ENCODE measurements around the gene PASK.

Gene PASK

DNA sequence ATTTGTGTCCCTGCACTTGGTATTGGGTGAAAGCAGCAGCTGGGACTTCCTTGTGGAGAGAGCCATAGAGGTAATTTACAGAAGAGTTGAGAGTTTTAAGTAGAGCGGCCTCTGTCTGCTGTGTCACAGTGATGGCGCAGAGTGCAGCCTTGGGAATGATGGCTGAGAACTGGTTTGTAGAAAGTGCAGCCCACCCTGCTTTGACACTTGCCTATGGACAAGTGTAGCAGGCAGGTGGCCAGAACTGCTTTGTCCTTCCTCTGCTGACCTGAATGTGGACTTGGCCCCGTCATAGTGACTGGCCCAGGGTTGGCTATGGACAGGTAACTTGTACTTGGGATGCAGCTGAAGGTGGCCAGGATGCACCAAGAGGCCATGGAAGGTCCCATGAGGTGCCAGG is 32.9 kb upstream of the PASK start:
- TF ChIP-seq TCF12 (IDR thresholded peaks at IDR 0.05; ENCODE audit: low read depth) (no peak), EP300 (IDR thresholded peaks at IDR 0.05; ENCODE audit: borderline replicate concordance) (no peak), CEBPB (IDR thresholded peaks at IDR 0.05) (no peak), FOXM1 (IDR thresholded peaks at IDR 0.05; ENCODE audit: borderline replicate concordance, low read depth) (no peak), CREB1 (IDR thresholded peaks at IDR 0.05; ENCODE audit: low read depth) (no peak), MAX (IDR thresholded peaks at IDR 0.05) (no peak)
- TF ChIP-seq, protein P1, sequence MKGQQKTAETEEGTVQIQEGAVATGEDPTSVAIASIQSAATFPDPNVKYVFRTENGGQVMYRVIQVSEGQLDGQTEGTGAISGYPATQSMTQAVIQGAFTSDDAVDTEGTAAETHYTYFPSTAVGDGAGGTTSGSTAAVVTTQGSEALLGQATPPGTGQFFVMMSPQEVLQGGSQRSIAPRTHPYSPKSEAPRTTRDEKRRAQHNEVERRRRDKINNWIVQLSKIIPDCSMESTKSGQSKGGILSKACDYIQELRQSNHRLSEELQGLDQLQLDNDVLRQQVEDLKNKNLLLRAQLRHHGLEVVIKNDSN (IDR thresholded peaks at IDR 0.05), result no peak

DNA sequence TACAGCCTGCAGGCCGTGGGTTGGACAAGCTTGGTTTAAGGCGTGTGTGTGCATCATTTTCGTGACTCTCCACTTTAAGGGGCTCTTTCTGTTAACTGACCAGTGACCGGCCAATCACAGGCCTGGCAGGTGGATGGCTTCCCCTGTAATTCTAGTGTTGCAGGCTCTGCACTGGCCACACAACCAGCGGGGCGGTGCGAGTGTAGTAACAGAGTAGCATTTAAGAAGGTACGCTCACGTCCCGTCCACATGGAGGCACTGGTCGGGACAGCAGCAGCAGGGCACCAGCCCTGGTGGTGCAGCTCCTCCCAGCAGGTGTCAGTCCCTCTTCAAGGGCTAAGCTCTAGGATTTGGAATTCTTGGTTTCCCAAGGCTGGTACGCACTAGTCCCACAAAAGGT is 31.2 kb upstream of the PASK start:
- TF ChIP-seq TEAD4 (IDR thresholded peaks at IDR 0.05) (no peak), EGR1 (IDR thresholded peaks at IDR 0.05) (no peak), TAF1 (IDR thresholded peaks at IDR 0.05; ENCODE audit: low read depth) (no peak), MAX (IDR thresholded peaks at IDR 0.05) (no peak), NFIC (IDR thresholded peaks at IDR 0.05) (no peak), CREB1 (IDR thresholded peaks at IDR 0.05; ENCODE audit: low read depth) (no peak), EP300 (IDR thresholded peaks at IDR 0.05; ENCODE audit: borderline replicate concordance) (no peak), CEBPB (IDR thresholded peaks at IDR 0.05) (no peak), RAD21 (IDR thresholded peaks at IDR 0.05; ENCODE audit: low read depth) (no peak), FOXM1 (IDR thresholded peaks at IDR 0.05; ENCODE audit: borderline replicate concordance, low read depth) (no peak)
- TF ChIP-seq, protein P2, sequence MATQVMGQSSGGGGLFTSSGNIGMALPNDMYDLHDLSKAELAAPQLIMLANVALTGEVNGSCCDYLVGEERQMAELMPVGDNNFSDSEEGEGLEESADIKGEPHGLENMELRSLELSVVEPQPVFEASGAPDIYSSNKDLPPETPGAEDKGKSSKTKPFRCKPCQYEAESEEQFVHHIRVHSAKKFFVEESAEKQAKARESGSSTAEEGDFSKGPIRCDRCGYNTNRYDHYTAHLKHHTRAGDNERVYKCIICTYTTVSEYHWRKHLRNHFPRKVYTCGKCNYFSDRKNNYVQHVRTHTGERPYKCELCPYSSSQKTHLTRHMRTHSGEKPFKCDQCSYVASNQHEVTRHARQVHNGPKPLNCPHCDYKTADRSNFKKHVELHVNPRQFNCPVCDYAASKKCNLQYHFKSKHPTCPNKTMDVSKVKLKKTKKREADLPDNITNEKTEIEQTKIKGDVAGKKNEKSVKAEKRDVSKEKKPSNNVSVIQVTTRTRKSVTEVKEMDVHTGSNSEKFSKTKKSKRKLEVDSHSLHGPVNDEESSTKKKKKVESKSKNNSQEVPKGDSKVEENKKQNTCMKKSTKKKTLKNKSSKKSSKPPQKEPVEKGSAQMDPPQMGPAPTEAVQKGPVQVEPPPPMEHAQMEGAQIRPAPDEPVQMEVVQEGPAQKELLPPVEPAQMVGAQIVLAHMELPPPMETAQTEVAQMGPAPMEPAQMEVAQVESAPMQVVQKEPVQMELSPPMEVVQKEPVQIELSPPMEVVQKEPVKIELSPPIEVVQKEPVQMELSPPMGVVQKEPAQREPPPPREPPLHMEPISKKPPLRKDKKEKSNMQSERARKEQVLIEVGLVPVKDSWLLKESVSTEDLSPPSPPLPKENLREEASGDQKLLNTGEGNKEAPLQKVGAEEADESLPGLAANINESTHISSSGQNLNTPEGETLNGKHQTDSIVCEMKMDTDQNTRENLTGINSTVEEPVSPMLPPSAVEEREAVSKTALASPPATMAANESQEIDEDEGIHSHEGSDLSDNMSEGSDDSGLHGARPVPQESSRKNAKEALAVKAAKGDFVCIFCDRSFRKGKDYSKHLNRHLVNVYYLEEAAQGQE (IDR thresholded peaks at IDR 0.05; ENCODE audit: low read depth), result no peak
- TF ChIP-seq, protein P1 (IDR thresholded peaks at IDR 0.05), result no peak

GRCh38 chr2:241179899-241180298 is 30.6 kb upstream of the PASK start:
- TF ChIP-seq CEBPB (IDR thresholded peaks at IDR 0.05), result no peak
- TF ChIP-seq RAD21 (IDR thresholded peaks at IDR 0.05; ENCODE audit: low read depth), result no peak
- TF ChIP-seq, protein P1 (IDR thresholded peaks at IDR 0.05), result no peak
- no peak for TF ChIP-seq EGR1 (IDR thresholded peaks at IDR 0.05)
- no peak for TF ChIP-seq YY1 (IDR thresholded peaks at IDR 0.05; ENCODE audit: low read depth)
- no peak for TF ChIP-seq ZBTB7A (IDR thresholded peaks at IDR 0.05; ENCODE audit: low read depth)
- TF ChIP-seq CREB1 (IDR thresholded peaks at IDR 0.05; ENCODE audit: low read depth), result no peak
- no peak for TF ChIP-seq TEAD4 (IDR thresholded peaks at IDR 0.05)
- TF ChIP-seq, protein P2 (IDR thresholded peaks at IDR 0.05; ENCODE audit: low read depth), result no peak
- no peak for TF ChIP-seq EP300 (IDR thresholded peaks at IDR 0.05; ENCODE audit: borderline replicate concordance)
- TF ChIP-seq NFIC (IDR thresholded peaks at IDR 0.05), result no peak

DNA sequence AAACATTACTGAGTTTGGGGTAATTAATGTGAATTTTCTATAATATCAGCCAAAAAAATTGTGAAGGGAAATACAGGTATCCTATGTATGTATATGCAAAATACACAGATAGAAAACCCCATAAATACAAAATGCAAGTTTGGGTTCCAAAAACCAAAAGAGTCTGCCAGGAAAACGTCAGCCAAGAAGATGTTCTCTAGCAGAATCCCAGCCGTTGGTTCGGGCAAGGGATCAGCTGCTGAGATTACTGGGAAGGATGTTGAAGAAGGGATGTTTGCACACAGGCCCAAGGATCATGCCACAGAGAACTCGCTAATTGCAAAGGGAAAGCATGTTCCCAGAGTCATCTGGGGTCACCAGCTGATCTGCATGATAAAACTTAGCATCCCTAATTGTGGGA is 29.7 kb upstream of the PASK start:
- TF ChIP-seq EP300 (IDR thresholded peaks at IDR 0.05; ENCODE audit: borderline replicate concordance), result no peak
- TF ChIP-seq CEBPB (IDR thresholded peaks at IDR 0.05), result no peak
- no peak for TF ChIP-seq MAX (IDR thresholded peaks at IDR 0.05)
- TF ChIP-seq TAF1 (IDR thresholded peaks at IDR 0.05; ENCODE audit: low read depth), result no peak
- TF ChIP-seq, protein P2 (IDR thresholded peaks at IDR 0.05; ENCODE audit: low read depth), result no peak
